Chondrocyte (in vitro differentiated cells): Measurements from ENCODE around the gene TMEM86A. TPM values are rescaled to one million over a fixed set of nuclear protein-coding genes. Genes with fewer than 3 reads are reported as not detected.
"Not testable (repeated sequence)": the region's sequence is repeated elsewhere in the genome, so short reads cannot be mapped to it uniquely, and the experiment has no call there.

Source experiments
- DNase-seq: peaks from one replicate; pipeline ENCODE4 v3.0.0; 2021; ENCODE audit warnings: mixed read lengths, low spot score
- H3K27ac Mint-ChIP-seq: one replicate; pipeline ENCODE4 v1.8.0; 2021; ENCODE audit warnings: mild to moderate bottlenecking, moderate library complexity, mixed read lengths; ENCODE audit not compliant: unreplicated experiment
- H3K27me3 Mint-ChIP-seq: 2 replicates; pipeline ENCODE4 v1.8.0; 2021; ENCODE audit warnings: low read depth, mixed read lengths
- H3K36me3 Mint-ChIP-seq: 2 replicates; pipeline ENCODE4 v1.8.0; 2021; ENCODE audit warnings: low read depth, mixed read lengths
- H3K4me1 Mint-ChIP-seq: 2 replicates; pipeline ENCODE4 v1.8.0; 2021; ENCODE audit warnings: low read depth, mild to moderate bottlenecking, mixed read lengths
- H3K4me3 Mint-ChIP-seq: one replicate; pipeline ENCODE4 v1.8.0; 2021; ENCODE audit warnings: mild to moderate bottlenecking, moderate library complexity, mixed read lengths; ENCODE audit not compliant: unreplicated experiment
- H3K9me3 Mint-ChIP-seq: 2 replicates; pipeline ENCODE4 v1.8.0; 2021; ENCODE audit warnings: low read depth, mixed read lengths
- total RNA-seq: library from RNA; stranded (reverse); gene quantifications from 3 replicates; pipeline ENCODE4 v1.2.1, GENCODE V29; 2021
- TF ChIP-seq, protein P1 (sequence below): fragments of 200-600 bp; sonication (generic); IDR thresholded peaks from 2 replicates; pipeline ENCODE4 v1.5.0; 2021; ENCODE audit warnings: antibody characterized with exemption, mild to moderate bottlenecking, moderate library complexity

Gene TMEM86A
- total RNA-seq, 1 donor from 2014 or later = 3.1 TPM

- no peak for DNase-seq
- H3K9me3 Mint-ChIP-seq = no peaks in the 10 kb centered on the region
- H3K4me3 Mint-ChIP-seq = no peak overlapping the region
- no peaks in the 10 kb centered on the region for H3K36me3 Mint-ChIP-seq
- H3K4me1 Mint-ChIP-seq = no peaks in the 10 kb centered on the region
- TF ChIP-seq, protein P1, sequence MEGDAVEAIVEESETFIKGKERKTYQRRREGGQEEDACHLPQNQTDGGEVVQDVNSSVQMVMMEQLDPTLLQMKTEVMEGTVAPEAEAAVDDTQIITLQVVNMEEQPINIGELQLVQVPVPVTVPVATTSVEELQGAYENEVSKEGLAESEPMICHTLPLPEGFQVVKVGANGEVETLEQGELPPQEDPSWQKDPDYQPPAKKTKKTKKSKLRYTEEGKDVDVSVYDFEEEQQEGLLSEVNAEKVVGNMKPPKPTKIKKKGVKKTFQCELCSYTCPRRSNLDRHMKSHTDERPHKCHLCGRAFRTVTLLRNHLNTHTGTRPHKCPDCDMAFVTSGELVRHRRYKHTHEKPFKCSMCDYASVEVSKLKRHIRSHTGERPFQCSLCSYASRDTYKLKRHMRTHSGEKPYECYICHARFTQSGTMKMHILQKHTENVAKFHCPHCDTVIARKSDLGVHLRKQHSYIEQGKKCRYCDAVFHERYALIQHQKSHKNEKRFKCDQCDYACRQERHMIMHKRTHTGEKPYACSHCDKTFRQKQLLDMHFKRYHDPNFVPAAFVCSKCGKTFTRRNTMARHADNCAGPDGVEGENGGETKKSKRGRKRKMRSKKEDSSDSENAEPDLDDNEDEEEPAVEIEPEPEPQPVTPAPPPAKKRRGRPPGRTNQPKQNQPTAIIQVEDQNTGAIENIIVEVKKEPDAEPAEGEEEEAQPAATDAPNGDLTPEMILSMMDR = no peak
- peaks cover 25% of the 10 kb centered on the region for H3K27me3 Mint-ChIP-seq
- no peak overlapping the region for H3K27ac Mint-ChIP-seq
Observed at GRCh38 chr11:18668131-18668530, 30.4 kb upstream of the TMEM86A start.

GRCh38 chr11:18669219-18669596 is 29.4 kb upstream of the TMEM86A start:
- Mint-ChIP-seq H3K36me3 (no peaks in the 10 kb centered on the region), H3K9me3 (no peaks in the 10 kb centered on the region), H3K4me3 (no peak overlapping the region), H3K4me1 (no peaks in the 10 kb centered on the region), H3K27ac (no peak overlapping the region), H3K27me3 (peaks cover 22% of the 10 kb centered on the region)
- TF ChIP-seq, protein P1 = no peak
- DNase-seq = no peak

DNA sequence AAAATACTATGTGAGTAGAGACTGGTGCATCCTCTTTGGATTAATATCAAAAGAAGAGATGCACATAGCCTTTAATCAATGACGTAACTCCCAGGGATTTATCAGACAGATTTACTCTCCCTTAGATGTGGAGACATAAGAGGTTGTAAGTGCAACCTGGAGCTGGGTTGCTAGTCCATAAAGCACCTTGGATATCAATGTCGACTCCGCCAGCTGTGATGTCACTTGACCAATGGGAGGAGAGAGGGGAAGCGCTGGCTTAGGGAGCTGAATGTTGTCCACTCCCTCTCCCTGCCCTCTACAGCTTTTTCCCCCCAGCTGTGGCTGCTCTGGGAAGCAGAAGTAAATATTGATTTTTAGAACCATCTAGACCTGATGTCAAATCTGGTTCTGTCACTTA is 28.9 kb upstream of the TMEM86A start:
- TF ChIP-seq, protein P1 = no peak
- Mint-ChIP-seq H3K4me1 (no peaks in the 10 kb centered on the region), H3K27ac (no peak overlapping the region), H3K9me3 (no peaks in the 10 kb centered on the region), H3K27me3 (peaks cover 22% of the 10 kb centered on the region), H3K4me3 (no peak overlapping the region), H3K36me3 (no peaks in the 10 kb centered on the region)
- DNase-seq = no peak

GRCh38 chr11:18671246-18671645 is 27.3 kb upstream of the TMEM86A start:
- Mint-ChIP-seq H3K27me3 (peaks cover 10% of the 10 kb centered on the region), H3K36me3 (no peaks in the 10 kb centered on the region), H3K4me1 (no peaks in the 10 kb centered on the region), H3K9me3 (no peaks in the 10 kb centered on the region), H3K4me3 (no peak overlapping the region), H3K27ac (no peak overlapping the region)
- DNase-seq = no peak
- TF ChIP-seq, protein P1 = no peak

DNA sequence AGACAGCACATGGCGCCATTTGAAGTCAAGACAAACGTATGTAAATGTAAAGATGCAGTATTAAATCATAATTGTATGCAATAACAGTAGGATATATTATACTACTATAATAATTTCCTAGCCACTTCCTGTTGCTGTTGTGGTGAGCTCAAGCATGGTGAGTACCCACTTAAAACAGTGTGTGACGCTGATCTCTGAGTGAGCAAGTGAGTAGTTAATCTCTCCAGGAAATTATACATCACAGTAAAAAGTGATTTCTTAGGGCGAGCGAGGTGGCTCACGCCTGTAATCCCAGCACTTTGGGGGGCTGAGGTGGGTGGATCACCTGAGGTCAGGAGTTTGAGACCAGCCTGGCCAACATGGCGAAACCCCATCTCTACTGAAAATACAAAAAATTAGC is 26.4 kb upstream of the TMEM86A start:
- H3K27me3 Mint-ChIP-seq, H3K4me3 Mint-ChIP-seq, DNase-seq, H3K9me3 Mint-ChIP-seq, H3K27ac Mint-ChIP-seq, H3K4me1 Mint-ChIP-seq, H3K36me3 Mint-ChIP-seq: not testable (repeated sequence)

DNA sequence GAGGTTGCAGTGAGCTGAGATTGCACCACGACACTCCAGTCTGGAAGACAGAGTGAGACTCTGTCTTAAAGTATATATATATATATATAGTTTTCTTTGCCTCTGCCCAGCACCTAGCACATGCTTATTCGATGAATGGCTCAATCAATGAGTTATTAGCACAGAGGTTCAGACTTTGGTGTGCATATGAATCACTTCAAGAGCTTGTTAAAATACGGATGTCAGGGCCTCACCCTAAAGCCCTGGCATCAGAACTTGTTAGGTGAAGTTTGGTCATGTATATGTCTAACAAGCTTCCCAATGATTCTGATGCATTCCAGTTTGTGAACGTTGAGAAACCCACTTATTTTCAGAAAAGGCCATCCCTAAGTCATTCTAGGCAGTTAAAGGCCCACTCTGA is 21.8 kb upstream of the TMEM86A start:
- DNase-seq = no peak
- no peaks in the 10 kb centered on the region for H3K4me1 Mint-ChIP-seq
- H3K4me3 Mint-ChIP-seq = no peak overlapping the region
- H3K36me3 Mint-ChIP-seq = no peaks in the 10 kb centered on the region
- no peaks in the 10 kb centered on the region for H3K27me3 Mint-ChIP-seq
- no peaks in the 10 kb centered on the region for H3K9me3 Mint-ChIP-seq
- TF ChIP-seq, protein P1 = no peak
- no peak overlapping the region for H3K27ac Mint-ChIP-seq
